SW480 (cell line): ENCODE data around the gene PLEKHA7.
"Not testable (repeated sequence)": the region's sequence is repeated elsewhere in the genome, so short reads cannot be mapped to it uniquely, and the experiment has no call there.

Experiments
- DNase-seq: peaks from one replicate; pipeline ENCODE4 v3.0.0-alpha.2; 2016; ENCODE audit warnings: low spot score

Gene PLEKHA7

DNA sequence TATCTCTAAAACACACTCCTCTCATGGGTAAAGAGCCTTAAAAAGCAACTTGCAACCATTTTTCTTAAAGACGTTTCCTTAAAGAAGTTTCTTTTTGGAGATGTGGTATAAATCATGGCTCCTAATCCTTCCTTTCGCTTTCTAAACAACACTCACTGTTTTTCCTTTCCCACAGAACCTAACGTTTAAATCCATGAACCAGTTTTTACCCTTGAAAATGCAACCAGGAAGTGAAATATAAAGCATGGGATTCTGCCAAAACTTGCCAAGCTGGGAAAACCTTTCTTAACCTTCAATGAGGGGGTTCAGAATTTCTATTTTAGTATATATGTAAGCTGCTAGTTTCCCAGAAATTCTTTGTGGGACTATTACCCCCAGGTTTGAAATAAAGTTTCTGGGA is 8.6 kb downstream of the PLEKHA7 start:
- DNase-seq: no peak

DNA sequence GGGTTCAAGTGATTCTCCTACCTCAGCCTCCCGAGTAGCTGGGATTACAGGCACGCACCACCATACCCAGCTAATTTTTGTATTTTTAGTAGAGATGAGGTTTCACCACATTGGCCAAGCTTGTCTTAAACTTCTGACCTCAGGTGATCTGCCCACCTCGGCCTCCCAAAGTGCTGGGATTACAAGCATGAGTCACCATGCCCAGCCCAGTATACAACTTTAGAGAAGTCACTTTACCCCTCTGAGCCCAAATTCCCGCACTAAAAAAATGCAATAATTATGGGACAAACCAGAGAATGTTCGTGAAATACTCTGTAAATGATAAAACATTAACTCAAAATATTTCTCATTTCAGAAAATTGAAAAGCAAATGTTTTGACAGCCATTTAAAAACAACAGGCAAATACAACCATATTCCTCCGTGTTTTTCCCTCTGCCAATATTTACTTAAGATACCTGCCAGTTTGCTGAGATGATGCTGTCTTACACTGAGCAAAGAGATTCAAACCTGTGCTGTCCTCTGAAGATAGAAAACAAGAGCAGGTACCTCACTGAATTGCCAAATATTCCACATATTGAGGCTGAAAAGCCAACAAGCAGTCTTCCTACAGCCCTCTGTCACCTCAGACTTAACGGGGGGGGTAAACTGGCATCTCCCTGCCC is 9.6 kb downstream of the PLEKHA7 start:
- DNase-seq: no peak

DNA sequence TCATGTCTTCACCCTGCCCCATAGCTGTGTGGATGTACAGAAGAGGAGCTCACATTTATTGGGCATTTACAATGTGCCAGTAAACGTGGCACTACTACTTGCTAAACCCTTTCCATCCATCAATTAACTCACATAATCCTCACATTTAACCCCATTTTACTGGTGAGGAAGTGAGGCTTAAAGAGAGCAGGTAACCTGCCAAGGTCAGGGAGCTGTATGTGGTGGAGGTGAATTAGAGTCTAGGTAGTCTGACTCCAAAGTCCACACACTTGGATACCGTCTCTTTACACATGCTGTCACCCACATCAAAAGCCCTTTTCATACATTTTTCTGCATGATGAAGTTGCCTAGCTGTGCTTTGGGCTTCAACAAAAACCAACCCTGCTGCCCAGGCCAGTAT is 10.8 kb downstream of the PLEKHA7 start:
- peak; percentile 15 for DNase-seq

DNA sequence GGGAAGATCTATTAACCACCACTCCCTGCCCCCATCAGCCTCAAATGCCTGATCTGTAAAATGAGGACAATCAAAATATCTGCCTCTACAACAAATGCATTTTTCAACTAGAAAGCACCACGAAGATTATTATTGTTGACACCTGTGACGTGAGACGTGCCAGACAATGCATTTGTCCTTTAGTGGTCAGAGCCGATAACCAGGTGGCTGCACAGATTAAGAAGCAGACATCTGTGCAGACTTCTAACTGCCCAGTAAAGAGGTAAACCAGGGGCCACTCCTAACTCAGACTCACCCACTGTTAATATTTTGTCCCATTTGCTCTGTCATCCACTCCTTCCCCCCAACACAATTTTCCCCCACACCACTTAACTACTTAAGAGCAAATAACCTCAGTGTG is 11.7 kb downstream of the PLEKHA7 start:
- no peak for DNase-seq

DNA sequence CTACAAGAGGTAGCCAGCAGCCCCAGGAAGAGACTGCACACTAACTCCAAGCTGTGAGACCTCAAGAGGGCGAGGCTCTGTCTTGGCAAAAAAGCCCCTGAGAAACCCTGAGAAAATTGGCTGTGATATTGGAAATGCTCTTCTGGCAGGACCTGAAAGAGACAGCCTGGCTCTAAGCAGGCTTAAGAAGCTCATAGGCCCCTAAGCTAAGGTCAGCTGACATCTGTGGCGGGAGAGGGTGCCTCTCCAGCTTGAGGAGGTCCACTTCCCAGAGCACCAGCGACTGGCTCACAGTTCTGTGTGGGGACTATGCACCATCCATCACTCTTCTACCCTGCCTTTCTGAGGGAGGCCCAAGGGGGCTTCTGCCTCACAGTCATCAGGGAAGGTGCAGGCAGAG is 12.4 kb downstream of the PLEKHA7 start:
- no peak for DNase-seq

DNA sequence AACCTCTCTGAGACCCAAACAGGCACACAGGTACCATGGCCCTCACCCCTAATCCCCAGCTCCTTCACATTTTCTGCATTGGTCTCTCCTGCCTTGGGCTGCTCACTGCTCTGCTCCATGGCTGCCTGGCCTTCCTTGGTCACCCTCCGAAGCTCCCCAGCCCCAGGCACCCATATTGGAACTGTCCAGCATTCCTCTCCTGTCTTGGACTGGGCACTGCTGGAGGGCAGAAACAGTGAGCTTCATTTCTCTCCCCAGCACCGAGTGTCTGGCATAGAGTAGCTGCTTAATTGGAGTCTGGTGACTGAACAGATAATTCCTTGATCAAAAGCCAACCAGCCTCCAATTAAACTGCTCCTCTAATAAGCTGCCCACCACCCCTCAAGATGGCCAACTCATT is 13.2 kb downstream of the PLEKHA7 start:
- DNase-seq: no peak

DNA sequence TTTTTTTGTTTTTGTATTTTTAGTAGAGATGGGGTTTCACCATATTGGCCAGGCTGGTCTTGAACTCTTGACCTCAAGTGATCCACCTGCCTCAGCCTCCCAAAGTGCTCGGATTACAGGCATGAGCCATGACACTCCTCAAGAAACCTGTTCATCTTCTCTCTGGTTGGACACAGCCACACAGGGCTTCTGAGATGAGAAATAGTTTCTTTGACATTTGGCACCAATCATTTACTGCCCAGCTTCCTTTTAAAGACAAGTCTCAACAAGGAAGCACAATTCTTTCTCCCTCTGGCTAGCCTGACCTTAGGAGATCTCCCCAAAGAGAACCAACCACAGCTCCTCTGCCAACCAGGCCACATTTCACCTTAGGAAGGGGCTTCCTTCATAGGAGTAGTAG is 14.0 kb downstream of the PLEKHA7 start:
- not testable (repeated sequence) for DNase-seq

DNA sequence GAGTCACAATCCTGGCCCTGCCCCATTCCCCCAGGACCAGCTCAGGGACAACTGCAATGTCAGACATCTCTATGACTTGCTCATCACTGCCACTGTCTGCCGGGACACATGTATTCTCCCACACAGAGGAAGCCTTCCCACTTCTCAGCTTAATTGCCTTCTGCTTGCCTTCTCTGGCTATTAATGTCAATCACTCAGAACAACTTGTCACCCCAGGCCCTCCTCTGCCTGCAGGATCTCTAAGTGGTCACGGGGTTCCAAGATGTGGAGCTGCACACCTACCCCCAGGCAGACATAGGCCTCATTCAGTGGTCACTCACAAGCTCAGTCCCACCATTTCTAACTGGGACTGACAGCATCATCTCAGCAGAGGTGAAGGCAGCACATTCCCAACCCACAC is 15.1 kb downstream of the PLEKHA7 start:
- DNase-seq: no peak

DNA sequence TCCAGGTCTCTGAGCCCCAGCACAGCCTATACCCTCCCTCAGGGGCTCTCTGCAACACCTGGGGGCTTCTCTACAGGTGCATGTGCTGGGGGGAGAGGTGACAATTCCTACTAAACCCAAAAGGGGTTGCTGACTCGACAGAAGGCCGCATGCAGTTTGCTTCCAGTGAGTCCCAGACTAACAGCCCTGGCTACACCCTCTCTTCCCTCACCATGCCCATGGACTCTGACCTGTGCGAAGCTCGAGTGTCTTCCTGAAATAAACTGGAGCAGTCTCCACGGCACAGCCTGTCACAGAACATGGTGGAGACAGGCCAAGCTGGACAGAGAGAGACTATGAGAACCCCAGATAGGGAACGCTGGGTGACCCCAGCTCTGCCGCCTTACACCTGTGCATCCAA is 16.6 kb downstream of the PLEKHA7 start:
- DNase-seq: no peak

DNA sequence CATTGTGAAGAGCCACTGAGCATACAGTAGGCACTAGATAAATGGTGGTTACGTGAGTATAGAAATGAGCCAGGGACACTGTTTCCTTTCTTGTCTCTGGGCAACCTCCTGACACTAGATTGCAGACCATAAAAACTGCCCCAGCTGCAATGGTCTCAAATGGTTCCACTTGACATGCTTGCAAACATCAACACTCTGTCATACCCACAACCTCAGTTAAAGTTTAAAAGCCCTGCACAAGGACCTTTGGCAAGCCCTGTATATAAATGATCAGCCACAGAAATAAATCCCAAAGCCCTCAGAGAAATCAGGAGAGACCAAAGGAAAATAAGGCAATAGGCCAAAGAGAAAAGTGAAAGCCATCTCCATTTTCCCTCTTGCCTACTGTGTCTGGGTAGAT is 20.7 kb downstream of the PLEKHA7 start:
- no peak for DNase-seq

DNA sequence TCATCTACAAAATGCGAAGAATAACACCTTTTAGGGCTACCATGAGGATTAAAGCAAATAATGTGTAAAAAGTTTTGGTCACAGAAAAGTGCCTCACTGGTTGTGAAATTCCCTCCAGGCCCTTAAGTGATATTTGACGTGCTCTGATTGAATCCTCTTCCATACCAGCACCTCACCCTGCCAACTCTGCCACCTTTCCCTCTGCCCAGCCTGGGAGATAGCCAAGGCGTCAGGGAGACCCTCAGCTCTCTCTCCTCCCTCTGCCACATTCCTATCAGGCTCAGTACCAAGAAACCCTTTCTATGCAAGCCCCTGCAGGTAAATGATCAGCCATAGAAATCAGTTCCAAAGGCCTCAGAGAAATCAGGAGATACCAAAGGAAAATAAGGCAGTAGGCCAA is 21.4 kb downstream of the PLEKHA7 start:
- DNase-seq: no peak

DNA sequence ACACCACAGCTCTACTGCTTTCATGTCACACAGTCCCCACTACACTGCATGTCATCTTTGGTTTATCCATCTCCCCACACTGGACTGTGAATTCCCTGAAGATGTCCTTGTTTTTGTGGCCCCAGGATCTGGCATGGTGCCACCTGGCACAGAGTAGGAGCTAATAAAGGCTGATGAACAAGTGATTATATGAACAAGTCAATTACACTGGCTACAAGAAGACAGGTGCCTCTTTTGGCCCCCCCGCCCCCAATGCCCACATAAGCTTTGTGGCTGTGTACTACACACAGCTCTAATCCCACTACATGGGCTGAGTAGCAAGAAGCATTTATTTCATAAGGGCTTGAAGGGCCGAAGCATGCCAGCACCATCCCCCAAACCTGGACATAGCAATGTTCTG is 24.7 kb downstream of the PLEKHA7 start:
- no peak for DNase-seq

DNA sequence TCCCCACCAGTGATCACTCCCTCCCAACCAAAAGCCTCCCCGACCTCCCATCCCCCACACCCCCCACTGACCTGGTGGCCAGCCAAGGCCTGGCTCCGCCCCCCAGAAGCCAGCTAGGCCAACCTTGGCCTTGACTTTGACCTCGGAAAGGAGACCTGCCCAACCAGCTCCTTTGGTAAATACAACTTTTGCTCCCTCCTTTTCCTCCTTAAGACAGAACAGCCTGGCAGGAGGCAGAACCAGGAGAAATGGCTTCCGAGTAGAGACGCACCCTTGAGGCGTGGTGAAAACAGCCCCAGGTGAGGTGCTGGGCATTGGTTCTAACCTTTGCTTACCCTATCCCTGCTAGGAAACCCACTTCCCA is 27.0 kb downstream of the PLEKHA7 start:
- no peak for DNase-seq

DNA sequence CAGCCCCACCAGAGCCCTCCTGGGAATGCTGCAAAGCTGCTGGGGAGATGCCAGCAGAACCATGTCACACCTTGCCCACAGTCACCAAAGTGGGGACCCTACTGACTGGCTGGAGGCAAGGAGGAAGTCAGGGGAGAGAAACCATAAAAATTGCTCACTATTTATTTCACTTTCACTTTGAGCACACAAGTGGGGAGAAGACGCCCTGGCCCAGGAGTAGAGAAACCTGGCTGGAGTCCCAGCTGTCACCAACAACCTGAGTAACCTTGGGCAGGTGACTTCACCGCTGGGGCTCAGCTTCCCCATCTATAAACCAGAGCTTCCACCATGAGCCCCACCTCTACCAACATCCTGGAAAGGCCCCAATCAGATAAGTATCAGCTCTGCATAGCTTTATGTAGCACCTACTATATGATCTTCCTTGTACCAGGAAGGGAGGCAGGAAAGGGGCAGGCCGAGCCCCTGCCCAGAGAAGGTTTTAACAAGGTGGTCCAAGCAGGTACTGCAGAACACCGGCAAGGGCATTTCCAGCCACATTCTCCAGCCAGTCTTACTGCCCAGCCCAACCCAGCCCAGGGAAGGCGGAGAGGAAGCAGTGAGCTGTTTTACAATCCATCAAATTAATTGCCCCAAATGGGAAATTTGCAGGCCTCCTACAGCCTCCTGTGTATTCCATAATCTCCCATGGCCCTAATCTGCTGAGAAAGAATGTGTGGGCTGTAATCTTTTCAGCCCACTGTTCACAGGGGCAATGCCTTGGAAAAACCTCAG is 27.6 kb downstream of the PLEKHA7 start:
- peak; percentile 37 for DNase-seq

DNA sequence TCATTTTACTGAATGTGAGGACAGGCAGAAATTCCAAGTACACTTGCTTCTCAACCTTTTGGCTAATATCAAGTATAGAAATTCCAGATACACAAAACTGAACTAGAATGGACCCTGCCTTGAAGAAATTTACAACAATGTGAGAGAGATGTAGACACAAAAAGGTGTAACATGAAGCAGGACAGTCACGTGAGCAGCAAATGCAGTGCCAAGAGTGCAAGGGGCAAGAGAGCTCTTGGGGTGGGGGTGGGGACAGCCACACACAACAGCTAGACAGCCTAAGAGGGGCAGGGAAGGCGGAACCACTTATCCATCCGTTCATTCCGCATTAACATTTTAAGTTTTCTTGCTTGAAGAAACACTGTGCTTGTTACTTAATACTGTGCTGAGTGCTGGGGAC is 28.9 kb downstream of the PLEKHA7 start:
- no peak for DNase-seq

DNA sequence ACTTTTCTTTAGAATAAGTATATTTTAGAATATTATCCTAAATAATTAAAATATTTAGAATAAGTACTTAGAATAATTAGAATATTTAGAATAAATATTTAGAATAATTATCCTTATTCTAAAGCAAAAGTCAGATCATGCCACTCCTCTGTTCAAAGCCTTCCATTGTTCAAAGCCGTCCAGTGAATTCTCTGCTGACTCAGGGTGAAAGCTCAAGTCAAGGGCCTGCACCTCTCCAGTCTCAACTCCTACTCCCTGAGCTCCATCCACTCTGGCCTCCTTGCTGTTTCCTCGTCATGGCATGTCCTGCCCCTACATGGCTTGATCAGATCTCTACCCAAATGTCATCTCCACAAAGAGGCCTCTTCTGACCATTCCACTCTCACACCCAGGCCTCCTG is 30.0 kb downstream of the PLEKHA7 start:
- no peak for DNase-seq

DNA sequence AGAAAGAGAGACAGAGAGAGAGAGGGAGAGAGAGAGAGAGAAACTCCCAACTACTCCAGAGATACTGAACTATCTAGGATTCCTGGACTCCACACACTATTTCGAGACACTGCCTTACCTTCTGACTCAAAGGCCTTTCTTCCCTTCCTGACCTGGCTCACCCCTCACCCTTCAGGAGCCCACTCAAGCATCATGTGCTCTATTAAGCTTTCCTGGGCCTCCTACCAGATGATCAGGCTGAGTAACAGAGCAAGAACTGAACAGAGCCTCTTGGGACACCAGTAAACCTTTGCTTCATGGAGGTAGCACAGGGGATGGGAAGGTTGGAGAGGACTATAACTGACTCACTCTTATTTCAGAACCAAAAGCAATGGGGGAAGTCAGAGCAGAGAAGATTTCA is 31.4 kb downstream of the PLEKHA7 start:
- no peak for DNase-seq

DNA sequence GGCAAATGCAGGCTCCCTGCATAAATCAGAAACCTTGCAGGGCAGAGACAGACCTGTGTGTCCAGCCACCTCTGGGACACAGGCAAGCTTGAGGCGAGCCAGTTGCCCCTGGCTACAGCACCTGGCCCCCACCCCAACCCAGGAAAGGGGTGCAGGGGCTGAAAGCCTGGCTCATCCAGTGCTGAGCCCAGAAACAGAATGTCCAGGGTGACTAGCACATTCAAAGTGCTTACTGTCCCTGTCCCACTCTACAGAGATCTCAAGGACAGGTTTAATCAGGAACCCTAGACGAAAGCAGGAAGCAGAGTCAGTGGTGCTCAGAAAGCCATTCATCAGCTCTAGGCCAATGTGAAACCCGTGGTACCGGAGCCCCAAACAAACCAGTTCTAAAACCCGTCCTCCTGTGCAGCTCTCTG is 31.9 kb downstream of the PLEKHA7 start:
- DNase-seq: peak; percentile 25

DNA sequence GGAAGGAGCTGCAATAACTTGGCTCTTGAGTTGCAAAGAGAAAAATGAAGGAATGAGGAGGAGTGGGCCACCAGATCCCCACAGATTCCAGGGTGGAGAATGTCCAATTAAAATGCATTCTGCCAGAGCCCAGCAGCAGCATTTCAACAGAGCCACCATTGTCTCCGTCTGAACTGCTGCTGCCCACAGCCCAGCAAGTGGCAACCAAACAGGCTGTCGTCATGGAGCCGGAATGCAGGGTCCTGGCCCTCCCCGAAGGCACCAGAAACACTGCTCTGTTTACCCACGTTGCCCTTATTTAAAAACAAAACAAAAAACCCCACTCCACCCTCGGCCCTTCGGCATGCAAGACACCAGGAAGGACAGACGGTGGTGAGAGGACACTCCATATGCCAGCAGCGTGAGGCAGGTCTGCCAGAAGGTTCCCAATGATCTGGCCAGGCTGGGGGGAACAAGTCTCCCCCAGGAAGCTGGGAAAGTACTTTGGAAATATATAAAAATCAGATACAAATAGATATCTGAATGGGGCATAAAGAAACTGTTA is 32.5 kb downstream of the PLEKHA7 start:
- DNase-seq: peak; percentile 94

DNA sequence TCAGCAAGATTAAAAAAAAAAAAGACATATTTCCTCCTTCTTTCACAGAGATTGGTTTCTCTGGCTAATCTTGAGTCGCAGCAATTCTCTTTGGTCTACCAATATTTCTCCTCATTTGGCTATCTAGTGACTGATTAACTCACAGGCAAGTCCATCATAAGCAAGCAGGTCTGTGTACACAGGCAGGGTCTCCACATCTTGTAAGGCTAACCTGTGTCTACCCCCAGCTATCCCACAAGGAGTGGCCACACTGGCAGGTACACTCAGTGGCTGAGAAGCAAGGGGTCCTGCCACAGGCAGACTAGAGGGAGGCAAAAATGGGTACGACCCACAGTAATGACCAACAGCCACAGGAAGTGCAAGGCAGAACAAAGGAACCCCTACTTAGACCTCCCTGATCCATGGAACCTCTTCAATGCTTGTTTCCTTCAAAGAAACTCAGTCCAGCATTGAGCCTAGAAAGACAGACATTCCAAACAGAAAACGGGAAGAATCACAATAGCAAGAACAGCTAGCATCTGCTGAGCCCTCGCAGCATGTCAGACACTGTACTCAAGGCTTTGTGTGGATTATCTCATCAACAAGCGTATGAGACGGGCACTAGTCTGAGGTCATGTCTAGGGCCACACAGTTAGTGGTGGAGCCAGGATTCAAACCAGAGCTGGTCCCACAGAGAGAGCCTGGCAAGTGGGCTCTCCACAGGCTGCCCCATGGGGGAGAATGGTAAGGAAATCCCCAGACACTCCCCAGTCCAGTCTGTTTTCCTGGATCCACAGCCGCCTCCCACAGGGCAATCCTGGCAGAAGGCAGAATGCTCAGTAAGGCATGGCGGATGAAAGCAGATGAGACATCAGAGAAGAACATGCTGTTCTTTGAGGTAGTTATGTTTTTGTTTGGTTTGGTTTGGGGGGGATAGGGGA is 34.3 kb downstream of the PLEKHA7 start:
- no peak for DNase-seq

DNA sequence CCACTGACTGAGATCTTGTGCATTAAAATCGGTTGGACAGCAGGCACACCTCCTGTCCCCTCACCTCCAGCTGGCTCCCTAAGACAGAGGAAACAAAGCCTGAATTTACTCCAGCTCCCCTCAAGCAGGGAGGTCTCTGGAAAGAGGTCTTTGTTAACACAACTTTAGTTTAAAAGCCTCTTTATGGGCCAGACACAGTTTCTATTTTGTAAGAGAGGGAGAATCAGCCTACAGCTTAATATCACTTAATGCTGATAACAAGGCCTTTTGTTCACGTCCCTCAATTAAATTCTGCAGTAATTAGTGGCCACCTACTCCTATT is 36.3 kb downstream of the PLEKHA7 start:
- DNase-seq: no peak

DNA sequence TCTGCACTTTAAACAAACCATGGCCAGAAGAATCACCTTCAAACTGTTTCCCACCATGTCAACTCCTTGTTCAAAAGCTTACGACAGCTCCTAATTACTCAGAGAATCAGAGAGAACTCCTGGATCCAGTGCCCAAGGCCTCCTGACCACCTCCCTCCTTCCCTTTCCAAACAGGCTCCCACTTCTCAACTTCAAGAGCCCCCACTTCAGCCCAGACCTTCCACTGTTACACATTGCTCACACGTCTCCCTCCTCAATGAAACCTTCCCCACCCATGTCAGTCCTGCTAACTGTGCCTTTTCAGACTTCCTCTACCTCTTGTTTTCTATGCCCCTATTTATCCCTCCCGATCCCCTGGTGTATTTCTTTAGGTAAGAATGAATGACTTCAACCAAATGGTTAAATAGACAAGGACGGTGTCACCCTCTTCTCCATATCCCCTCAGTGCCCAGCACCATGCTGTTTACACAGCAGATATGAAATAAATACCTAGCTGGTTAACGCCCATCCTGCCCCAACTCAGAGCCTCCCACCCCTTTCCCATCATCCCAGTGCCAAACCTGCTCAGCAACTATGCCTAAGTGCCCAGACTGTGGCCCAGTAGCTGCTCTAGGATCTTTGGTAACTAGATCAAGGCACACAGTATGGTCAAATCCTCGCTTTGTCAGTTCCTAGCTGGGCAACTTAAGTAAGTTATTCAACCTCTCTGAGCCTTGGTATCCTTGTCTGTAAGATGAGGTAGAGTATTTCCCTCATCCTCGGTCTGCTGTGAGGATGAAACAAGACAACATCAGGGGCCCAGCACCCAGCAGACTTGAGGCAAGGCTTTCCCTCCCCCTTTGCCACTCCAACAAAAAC is 36.8 kb downstream of the PLEKHA7 start:
- DNase-seq: no peak
